Esophagus squamous epithelium (tissue), 5 donors: ENCODE data around the gene BAZ2A. TPM values are rescaled to one million over a fixed set of nuclear protein-coding genes. Genes with fewer than 3 reads are reported as not detected.

Experiments
- DNase-seq: peaks from one replicate; lab custom pipeline; 2025; lab: John Stamatoyannopoulos, UW
- H3K27ac ChIP-seq, 4 donors: fragments of 200-600 bp; sonication (generic); one replicate each; pipeline ENCODE4 v1.5.1; 2016 to 2019; ENCODE audit warnings: mild to moderate bottlenecking in 1 of 4
- H3K27me3 ChIP-seq, 4 donors: fragments of 200-600 bp; sonication (generic); 1 replicate in 3 of 4; 2 replicates in 1 of 4; pipeline versions ENCODE4 v1.5.1 to v1.6.0; 2017 to 2021; ENCODE audit warnings: antibody characterized with exemption in 1 of 4
- H3K36me3 ChIP-seq, 3 donors: fragments of 200-600 bp; sonication (generic); one replicate each; pipeline ENCODE4 v1.5.1; 2016 to 2019
- H3K4me1 ChIP-seq, 3 donors: fragments of 200-600 bp; sonication (generic); one replicate each; pipeline ENCODE4 v1.5.1; 2017 to 2019
- H3K4me3 ChIP-seq, 4 donors: fragments of 200-600 bp; sonication (generic); 1 replicate in 3 of 4; 2 replicates in 1 of 4; pipeline ENCODE4 v1.5.1; 2016 to 2019; ENCODE audit warnings: mild to moderate bottlenecking in 2 of 4, moderate library complexity in 1 of 4
- H3K9me3 ChIP-seq, 3 donors: fragments of 200-600 bp; sonication (generic); one replicate each; pipeline ENCODE4 v1.5.1; 2016 to 2019
- CTCF ChIP-seq, 6 experiments: fragments of 450-650 bp in 4 of 6; fragments of 200-600 bp in 2 of 6; sonication (generic) in 2 of 6; IDR thresholded peaks; one replicate each; pipeline ENCODE4 v1.5.1; 2016 to 2019; ENCODE audit warnings: antibody characterized with exemption in 6 of 6, mild to moderate bottlenecking in 4 of 6, moderate library complexity in 4 of 6
- POLR2A ChIP-seq, 4 donors: fragments of 450-650 bp; IDR thresholded peaks; one replicate each; pipeline ENCODE4 v1.6.1; 2017; ENCODE audit warnings: antibody characterized with exemption in 4 of 4, mild to moderate bottlenecking in 4 of 4, moderate library complexity in 3 of 4
- WGBS, 2 donors: methylation state at CpG; one replicate each; pipeline ENCODE4 v1.1.5; 2018; 5-methylcytosine and 5-hydroxymethylcytosine counted together
- intact Hi-C: fragments of 100-400 bp; cut with DNase I; formaldehyde crosslinking; loops from one replicate; pipeline ENCODE4 v1.15.0; 2022
- total RNA-seq, 4 donors: library from RNA; depleted of rRNA; stranded (reverse); fragments of >200 nt; gene quantifications; one replicate each; pipeline ENCODE4 v1.1.0, GENCODE V29; 2016
- donor health status: DM: yes; HTN: yes; CAD: no.

Gene BAZ2A
- total RNA-seq, 4 donors from 2014 or later: 36.7 to 65.3 (median 59.8) TPM

GRCh38 chr12:56632701-56633467, 2.8 kb upstream of the BAZ2A start:
- TF ChIP-seq POLR2A (IDR thresholded peaks at IDR 0.05): no peak
- no peak for TF ChIP-seq CTCF (IDR thresholded peaks at IDR 0.05)
- no peak for DNase-seq
- peak overlapping the region; percentile 97 to 99 (median 98) for H3K27ac ChIP-seq
- H3K4me3 ChIP-seq: peak overlapping the region in 3 of 4 donors; percentile 27 to 95 (median 86)
- peaks cover 0 to 6% (median 5%) of the 10 kb centered on the region in 3 donors for H3K36me3 ChIP-seq
- no peaks in the 10 kb centered on the region for H3K9me3 ChIP-seq
- 38 to 40% methylated on average over 1 to 3 of the region's 4 CpGs for WGBS, 2 donors
- intact Hi-C loops: no loop called here
- peaks cover 48 to 90% (median 56%) of the 10 kb centered on the region in 3 donors for H3K4me1 ChIP-seq
- no peaks in the 10 kb centered on the region for H3K27me3 ChIP-seq

- intact Hi-C loops: no loop called here
- H3K4me3 ChIP-seq: peak overlapping the region in 3 of 4 donors; percentile 27 to 95 (median 86)
- H3K4me1 ChIP-seq: peaks cover 46 to 90% (median 56%) of the 10 kb centered on the region in 3 donors
- H3K9me3 ChIP-seq: no peaks in the 10 kb centered on the region
- no peaks in the 10 kb centered on the region for H3K27me3 ChIP-seq
- peaks cover 0 to 9% (median 2%) of the 10 kb centered on the region in 3 donors for H3K36me3 ChIP-seq
- TF ChIP-seq POLR2A (IDR thresholded peaks at IDR 0.05): peak in 1 of 4 donors; percentile 26
- no peak for TF ChIP-seq CTCF (IDR thresholded peaks at IDR 0.05)
- WGBS, 2 donors: 5 to 7% methylated on average over 6 to 10 of the region's 13 CpGs
- no peak for DNase-seq
- H3K27ac ChIP-seq: peak overlapping the region; percentile 97 to 99 (median 98)
These were observed 1.9 kb upstream of the BAZ2A start for GRCh38 chr12:56631790-56632700.

- peak overlapping the region; percentile 84 to 100 (median 99) for H3K4me3 ChIP-seq
- 1 to 6% methylated on average over 7 to 17 of the region's 46 CpGs for WGBS, 2 donors
- no peaks in the 10 kb centered on the region for H3K9me3 ChIP-seq
- DNase-seq: no peak
- no peak for TF ChIP-seq POLR2A (IDR thresholded peaks at IDR 0.05)
- no peak for TF ChIP-seq CTCF (IDR thresholded peaks at IDR 0.05)
- no peaks in the 10 kb centered on the region for H3K27me3 ChIP-seq
- H3K27ac ChIP-seq: peak overlapping the region; percentile 96 to 99 (median 98)
- H3K4me1 ChIP-seq: peaks cover 36 to 86% (median 56%) of the 10 kb centered on the region in 3 donors
- intact Hi-C loops: no loop called here
- peaks cover 0 to 26% (median 5%) of the 10 kb centered on the region in 3 donors for H3K36me3 ChIP-seq
These were observed 507 bp downstream of the BAZ2A start for GRCh38 chr12:56629459-56630179.

GRCh38 chr12:56628671-56629458, 1.3 kb downstream of the BAZ2A start:
- Histone ChIP-seq H3K27me3 (no peaks in the 10 kb centered on the region), H3K9me3 (no peaks in the 10 kb centered on the region), H3K27ac (peak overlapping the region; percentile 96 to 99 (median 98)), H3K4me3 (peak overlapping the region; percentile 84 to 100 (median 99)), H3K36me3 (peaks cover 0 to 34% (median 5%) of the 10 kb centered on the region in 3 donors), H3K4me1 (peaks cover 30 to 88% (median 54%) of the 10 kb centered on the region in 3 donors)
- DNase-seq: no peak
- TF ChIP-seq CTCF (IDR thresholded peaks at IDR 0.05) (no peak), POLR2A (IDR thresholded peaks at IDR 0.05) (peak in 1 of 4 donors; percentile 41)
- intact Hi-C loops: no loop called here
- 0 to 1% methylated on average over 18 of the region's 18 CpGs for WGBS, 2 donors
